ENCODE data around the gene SAMD9L.
A peak's percentile ranks its signal among the peaks of the same experiment; 100 is the strongest.

SAMD9L gene

GRCh38 chr7:93148144-93148543 is at the start of gene SAMD9L:
SAMD9L (minus strand) TSS chr7:93148385; CDS start chr7:93135971, 12,414 bp downstream.
- peak; percentile 53 for DNase-seq (ENCODE audit: low spot score)

DNA sequence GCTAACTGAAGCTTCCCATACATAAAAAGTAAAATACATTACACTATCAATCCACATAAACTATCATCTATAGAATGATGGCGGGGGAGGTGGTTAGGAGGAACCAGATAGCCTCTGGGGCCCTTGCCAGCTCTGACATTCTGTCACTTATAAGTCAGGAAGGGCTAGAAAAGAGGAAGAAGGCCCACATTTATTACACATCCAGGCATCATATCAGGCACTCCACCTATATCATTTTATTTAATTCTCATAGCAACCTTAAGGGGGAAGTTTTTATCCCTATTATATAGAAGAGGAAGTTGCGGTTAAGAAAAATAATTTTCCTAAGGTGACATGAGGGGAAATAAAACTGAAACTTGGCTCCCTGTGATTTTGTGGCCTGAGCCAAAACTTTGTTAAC is 48.2 kb upstream of the SAMD9L start:
- DNase-seq (ENCODE audit: low spot score), result no peak

DNA sequence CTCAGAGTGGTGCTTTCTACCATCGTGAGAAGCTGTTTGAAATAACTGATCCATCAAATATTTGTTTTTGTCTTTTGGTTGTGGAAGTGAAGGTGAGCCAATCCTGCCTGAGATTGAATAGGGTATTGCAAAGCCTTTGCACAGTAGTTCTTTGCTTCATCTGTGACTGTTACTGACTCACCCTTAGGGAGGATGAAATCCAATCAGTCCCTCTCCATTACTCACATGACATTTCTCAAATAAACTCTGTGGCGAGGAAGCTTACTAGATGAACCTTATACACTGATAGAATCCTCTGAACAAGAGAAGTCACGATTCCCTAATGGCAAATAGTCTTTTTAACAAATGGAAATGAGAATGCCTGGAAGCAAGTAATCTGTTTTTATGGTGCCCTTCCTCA is 46.2 kb upstream of the SAMD9L start:
- DNase-seq (ENCODE audit: low spot score), result peak; percentile 74

GRCh38 chr7:93188870-93189634 is 40.9 kb upstream of the SAMD9L start:
- DNase-seq (ENCODE audit: low spot score), result no peak

GRCh38 chr7:93185303-93186027 is 37.3 kb upstream of the SAMD9L start:
- DNase-seq (ENCODE audit: low spot score), result peak; percentile 45

GRCh38 chr7:93179173-93179572 is 31.0 kb upstream of the SAMD9L start:
- no peak for DNase-seq (ENCODE audit: low spot score)

- peak; percentile 63 for DNase-seq (ENCODE audit: low spot score)
Measured at GRCh38 chr7:93178213-93178612, 30.0 kb upstream of the SAMD9L start.

DNA sequence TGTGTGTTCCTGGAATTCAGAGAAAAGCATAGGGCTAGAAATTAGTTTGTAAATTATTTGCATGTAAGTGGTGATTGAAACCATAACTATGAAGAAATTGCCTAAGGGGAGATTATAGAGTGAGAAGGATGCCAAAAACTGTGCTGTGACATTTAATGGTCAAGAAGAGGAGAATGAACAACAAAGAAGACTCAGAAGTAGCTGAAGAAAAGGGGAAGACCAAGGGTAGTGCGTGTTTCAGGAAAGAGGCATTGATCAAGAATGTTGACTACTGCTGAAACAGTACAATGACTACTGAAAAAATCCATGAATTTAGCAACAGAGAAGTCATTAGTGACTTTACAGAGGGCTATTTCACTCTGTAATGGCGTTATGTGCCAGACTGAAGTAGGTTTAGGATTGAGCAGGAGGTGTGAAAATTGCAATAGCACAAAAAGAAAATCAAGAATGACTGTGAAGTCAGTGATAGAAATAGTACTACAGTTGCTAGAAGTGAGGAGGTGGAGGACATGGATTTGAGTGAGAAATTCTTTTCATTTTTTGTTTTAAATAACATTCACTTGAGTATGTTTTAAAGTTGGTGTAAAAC is 28.9 kb upstream of the SAMD9L start:
- no peak for DNase-seq (ENCODE audit: low spot score)

DNA sequence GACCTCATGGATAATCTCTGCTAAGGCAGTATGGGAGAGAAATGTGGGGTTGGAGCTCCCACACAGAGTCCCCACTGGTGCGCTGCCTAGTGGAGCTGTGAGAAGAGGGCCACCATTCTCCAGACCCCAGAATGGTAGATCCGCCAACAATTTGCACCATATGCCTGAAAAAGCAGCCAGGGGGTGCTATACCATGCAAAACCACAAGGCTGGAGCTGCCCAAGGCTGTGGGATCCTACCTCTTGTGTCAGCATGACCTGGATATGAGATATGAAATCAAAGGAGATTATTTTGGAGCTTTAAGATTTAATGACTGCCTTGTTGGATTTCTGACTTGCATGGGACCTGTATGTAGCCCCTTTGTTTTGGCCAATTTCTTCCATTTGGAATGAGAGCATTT is 27.0 kb upstream of the SAMD9L start:
- no peak for DNase-seq (ENCODE audit: low spot score)

- DNase-seq (ENCODE audit: low spot score), result no peak
Measured at GRCh38 chr7:93172683-93173082, 24.5 kb upstream of the SAMD9L start.

GRCh38 chr7:93171606-93172226 is 23.5 kb upstream of the SAMD9L start:
- DNase-seq (ENCODE audit: low spot score), result peak; percentile 49

DNA sequence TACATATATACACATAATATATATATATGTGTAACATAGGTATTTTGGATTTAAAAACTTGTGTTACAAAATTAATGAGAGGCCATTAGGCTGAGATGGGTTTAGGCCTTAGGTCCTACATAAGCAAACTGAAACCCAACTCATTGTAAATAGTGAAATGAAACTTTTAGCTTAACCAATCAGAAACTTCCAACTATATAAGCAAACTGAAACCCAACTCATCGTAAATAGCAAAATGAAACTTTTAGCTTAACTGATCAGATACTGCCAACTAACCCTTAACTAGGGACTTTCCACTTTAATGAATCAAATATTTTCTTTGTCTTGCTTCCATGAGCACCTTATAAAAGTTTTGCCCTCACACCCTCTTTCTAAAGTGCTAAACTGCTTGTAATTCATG is 17.3 kb upstream of the SAMD9L start:
- no peak for DNase-seq (ENCODE audit: low spot score)

DNA sequence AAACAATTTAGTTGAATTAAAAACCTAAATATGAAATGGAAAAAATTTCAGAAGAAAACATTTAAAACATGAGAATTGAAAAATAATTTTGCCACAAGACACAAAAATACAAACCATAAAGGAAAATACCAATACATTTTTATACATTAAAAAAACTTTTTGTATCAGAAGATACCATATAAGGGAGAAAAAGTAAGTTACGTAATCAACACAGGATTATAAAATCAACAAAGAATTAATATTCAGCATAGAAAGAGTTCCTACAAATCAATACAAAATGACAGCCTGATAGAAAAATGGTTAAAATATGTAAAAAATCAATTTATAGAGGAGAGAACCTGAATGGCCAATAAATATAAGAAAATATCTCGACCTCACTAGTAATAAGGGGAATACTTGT is 16.6 kb upstream of the SAMD9L start:
- no peak for DNase-seq (ENCODE audit: low spot score)

DNA sequence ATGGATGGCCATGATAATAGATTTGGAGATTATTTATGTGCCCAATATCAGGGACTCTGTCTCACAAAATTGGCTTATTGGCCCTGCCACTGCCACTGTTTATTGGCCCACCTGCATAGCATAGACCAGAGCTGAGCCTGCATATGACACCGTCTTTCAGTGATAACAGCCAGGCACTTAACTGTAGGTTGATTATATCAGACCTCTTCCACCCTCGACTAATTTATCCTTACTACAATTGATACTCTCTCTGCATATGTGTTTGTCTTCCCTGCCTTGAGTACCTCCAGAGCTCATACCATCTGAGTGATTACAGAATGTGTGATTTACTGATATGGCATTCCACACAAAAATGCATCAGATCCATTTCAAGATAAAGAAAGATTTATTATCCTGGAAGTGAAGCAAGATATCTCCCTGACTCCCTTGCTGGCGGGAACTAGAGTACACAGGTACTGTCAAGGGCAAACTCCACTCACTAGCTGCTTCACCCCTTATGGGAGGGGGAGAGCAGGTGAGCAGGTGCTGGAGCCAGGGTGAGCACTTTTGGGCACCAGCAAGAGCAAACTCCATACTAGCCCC is 13.1 kb upstream of the SAMD9L start:
- no peak for DNase-seq (ENCODE audit: low spot score)

DNA sequence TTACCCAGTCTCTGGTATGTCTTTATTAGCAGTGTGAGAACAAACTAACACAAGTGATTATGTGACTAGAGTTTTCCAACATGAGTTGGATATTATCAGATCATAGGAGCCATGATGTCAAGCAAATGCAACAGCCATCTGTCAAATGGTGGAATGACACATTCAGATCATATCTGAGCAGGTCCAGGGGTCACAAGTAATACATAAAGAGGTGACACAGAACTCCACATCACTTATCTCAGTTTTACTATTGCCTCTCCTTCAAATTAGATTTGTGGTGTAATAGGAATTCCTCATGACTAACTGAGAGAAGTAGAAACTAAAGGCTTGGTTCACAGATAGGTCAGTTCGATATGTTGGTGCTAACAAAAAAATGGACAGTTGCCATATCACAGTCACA is 12.2 kb upstream of the SAMD9L start:
- DNase-seq (ENCODE audit: low spot score), result peak; percentile 4

DNA sequence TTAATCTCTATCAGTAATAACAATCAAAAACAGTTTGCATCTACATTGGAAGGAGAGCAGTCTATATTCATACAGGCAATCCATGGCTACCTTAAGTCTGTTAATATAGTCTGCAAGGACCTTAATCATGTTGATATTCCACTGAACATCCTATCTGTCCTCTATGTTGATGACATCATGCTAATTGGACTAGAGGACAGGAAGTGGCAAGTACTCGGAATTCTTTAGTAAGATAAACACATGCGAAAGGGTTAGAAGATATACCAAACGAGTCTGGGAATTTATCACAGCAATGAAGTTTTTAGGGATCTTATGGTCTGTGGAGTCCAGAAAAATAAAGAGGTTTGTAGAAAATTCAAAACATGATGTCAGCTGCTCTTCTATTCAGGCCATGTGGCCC is 11.3 kb upstream of the SAMD9L start:
- no peak for DNase-seq (ENCODE audit: low spot score)

DNA sequence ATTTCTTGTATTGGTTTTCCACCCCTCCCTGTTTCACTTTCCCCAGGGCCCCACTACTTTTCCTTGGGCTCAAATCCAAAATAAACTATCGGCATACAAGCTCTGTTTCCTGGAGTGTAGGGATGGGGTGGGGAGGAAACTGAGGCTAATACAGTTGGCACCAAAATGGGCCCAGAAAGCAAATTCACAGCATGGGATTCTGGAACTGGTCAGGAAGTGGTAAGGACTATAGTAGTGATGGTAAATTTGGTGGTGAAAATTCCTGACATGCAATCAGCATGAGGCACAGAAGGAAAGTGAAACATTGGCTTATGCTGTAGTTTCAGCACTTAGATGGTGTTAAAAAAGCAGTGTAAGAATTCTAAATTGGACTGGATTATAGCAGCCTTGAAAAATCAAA is 8.7 kb upstream of the SAMD9L start:
- DNase-seq (ENCODE audit: low spot score), result no peak

GRCh38 chr7:93150200-93150835 is 2.1 kb upstream of the SAMD9L start:
- peak; percentile 28 for DNase-seq (ENCODE audit: low spot score)

DNA sequence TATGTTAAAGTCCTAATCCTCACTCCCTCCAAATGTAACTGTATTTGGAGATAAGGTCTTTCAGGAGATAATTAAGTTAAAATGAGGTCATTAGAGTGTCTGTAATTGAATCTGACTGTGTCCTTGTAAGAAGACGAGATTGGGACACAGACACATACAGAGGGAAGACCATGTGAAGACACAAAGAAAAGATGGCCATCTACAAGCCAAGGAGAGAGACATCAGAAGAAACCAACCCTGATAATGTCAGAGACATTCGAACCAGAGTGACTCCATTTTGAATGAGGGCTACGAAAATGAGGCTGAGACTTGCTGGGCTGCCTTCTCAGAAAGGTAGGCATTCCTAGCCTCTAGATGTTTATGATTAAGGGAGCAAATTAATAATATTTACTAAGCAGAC is 542 bp upstream of the SAMD9L start:
- no peak for DNase-seq (ENCODE audit: low spot score)

- peak; percentile 45 for DNase-seq (ENCODE audit: low spot score)
Measured at GRCh38 chr7:93147363-93147762, 822 bp downstream of the SAMD9L start.

GRCh38 chr7:93146472-93147141 is 1.6 kb downstream of the SAMD9L start:
- DNase-seq (ENCODE audit: low spot score), result no peak

Measured in RKO (cell line).